ENCODE measurements around the gene PARP1. TPM values are rescaled to one million over a fixed set of nuclear protein-coding genes. Genes with fewer than 3 reads are reported as not detected.

The PARP1 gene
- polyA plus RNA-seq, 3 donors: 17.7 to 30.0 (median 23.3) TPM

DNA sequence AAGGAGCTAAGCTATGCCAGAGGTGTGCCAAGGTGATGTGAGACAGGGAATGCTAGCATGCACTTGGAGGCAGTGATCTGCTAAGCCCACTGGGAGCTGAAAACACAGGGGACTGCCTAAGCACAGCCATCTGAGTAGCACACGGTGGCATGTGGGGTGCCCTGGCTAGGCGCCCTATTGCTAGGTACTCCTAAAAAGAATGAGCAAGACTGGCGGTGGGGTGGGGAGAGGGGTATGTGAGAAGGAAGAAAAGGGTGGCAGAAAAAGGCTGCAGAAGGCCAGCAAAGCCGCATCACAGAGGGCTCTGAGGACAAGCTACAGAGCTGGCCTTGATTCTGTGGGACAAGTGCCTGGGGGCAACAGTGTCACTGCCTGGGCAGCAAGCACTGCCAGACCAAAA is 23.9 kb downstream of the PARP1 start:
- Mint-ChIP-seq H3K36me3 (peaks cover 95 to 96% of the 10 kb centered on the region in 2 donors), H3K27me3 (ENCODE audit: low read depth in 3 of 3) (peaks cover 0 to 4% (median 0%) of the 10 kb centered on the region in 3 donors), H3K4me1 (no peaks in the 10 kb centered on the region), H3K4me3 (no peak overlapping the region), H3K9me3 (no peaks in the 10 kb centered on the region), H3K27ac (no peak overlapping the region)
- TF ChIP-seq CTCF (IDR thresholded peaks at IDR 0.05): no peak
- intact Hi-C loops (cut with micrococcal nuclease): no loop called here
- Histone ChIP-seq H4K20me1 (ENCODE audit: insufficient read depth, low read length) (no peaks in the 10 kb centered on the region), H3K27ac (ENCODE audit: low read depth in 1 of 2, low read length in 2 of 2) (no peak overlapping the region), H2AFZ (ENCODE audit: insufficient read depth, low read depth, low read length, poor library complexity, severe bottlenecking) (no peak overlapping the region), H3K4me3 (replicated peaks in 1 of 3; ENCODE audit: low read depth in 2 of 3, low read length in 3 of 3) (no peak overlapping the region), H3K27me3 (ENCODE audit: control insufficient read depth in 2 of 2, insufficient read depth in 2 of 2, low read length in 2 of 2) (no peaks in the 10 kb centered on the region), H3K9me3 (replicated peaks in 1 of 2; ENCODE audit: control insufficient read depth in 1 of 2, insufficient read depth in 1 of 2, low read length in 2 of 2) (no peaks in the 10 kb centered on the region), H3K36me3 (replicated peaks in 1 of 2; ENCODE audit: control insufficient read depth in 1 of 2, insufficient read depth in 2 of 2, low read length in 2 of 2) (peaks cover 100% of the 10 kb centered on the region in 2 donors), H3K4me2 (replicated peaks; ENCODE audit: extremely low read depth, low read length, poor library complexity, severe bottlenecking) (no peak overlapping the region), H3K9ac (ENCODE audit: insufficient read depth, low read length, poor library complexity, severe bottlenecking) (no peak overlapping the region), H3K79me2 (ENCODE audit: insufficient read depth, low read length) (no peaks in the 10 kb centered on the region), H3K4me1 (ENCODE audit: control insufficient read depth in 1 of 2, insufficient read depth in 2 of 2, low read length in 2 of 2) (no peaks in the 10 kb centered on the region)
- WGBS (ENCODE audit: insufficient coverage): 100% methylated on average over 2 of the region's 4 CpGs
- DNase-seq: no peak

DNA sequence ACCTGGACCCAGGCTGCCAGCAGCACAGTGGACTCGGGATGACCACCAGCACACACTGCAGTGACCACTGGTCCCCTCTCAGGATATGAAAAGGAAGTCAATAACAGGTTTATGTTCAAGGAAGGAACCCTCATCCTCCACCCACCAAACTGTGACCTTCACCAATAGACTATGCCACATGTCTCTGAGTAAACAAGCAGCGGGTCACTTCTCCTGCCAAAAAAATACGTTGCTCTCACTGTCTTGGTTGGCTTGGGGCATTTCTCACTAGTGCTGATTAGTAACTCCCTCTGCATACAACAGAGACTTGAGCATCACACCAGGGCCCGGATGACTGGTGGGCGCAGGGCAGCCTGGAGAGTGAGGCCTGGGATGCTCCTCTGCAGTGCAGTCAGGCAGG is 25.9 kb downstream of the PARP1 start:
- H3K4me3 ChIP-seq (replicated peaks in 1 of 3; ENCODE audit: low read depth in 2 of 3, low read length in 3 of 3): no peak overlapping the region
- H3K36me3 ChIP-seq (replicated peaks in 1 of 2; ENCODE audit: control insufficient read depth in 1 of 2, insufficient read depth in 2 of 2, low read length in 2 of 2): peaks cover 98 to 100% of the 10 kb centered on the region in 2 donors
- H3K9ac ChIP-seq (ENCODE audit: insufficient read depth, low read length, poor library complexity, severe bottlenecking): no peak overlapping the region
- no peaks in the 10 kb centered on the region for H3K4me1 ChIP-seq (ENCODE audit: control insufficient read depth in 1 of 2, insufficient read depth in 2 of 2, low read length in 2 of 2)
- no peak for TF ChIP-seq CTCF (IDR thresholded peaks at IDR 0.05)
- H3K27ac Mint-ChIP-seq: peak overlapping the region in 1 of 7 donors; percentile 23
- H3K4me2 ChIP-seq (replicated peaks; ENCODE audit: extremely low read depth, low read length, poor library complexity, severe bottlenecking): no peak overlapping the region
- H2AFZ ChIP-seq (ENCODE audit: insufficient read depth, low read depth, low read length, poor library complexity, severe bottlenecking): no peak overlapping the region
- H3K9me3 Mint-ChIP-seq: no peaks in the 10 kb centered on the region
- intact Hi-C loops (cut with micrococcal nuclease): no loop called here
- no peak for DNase-seq
- no peaks in the 10 kb centered on the region for H3K4me1 Mint-ChIP-seq
- H3K27me3 Mint-ChIP-seq (ENCODE audit: low read depth in 3 of 3): peaks cover 0 to under 1% (median 0%) of the 10 kb centered on the region in 3 donors
- no peaks in the 10 kb centered on the region for H4K20me1 ChIP-seq (ENCODE audit: insufficient read depth, low read length)
- H3K36me3 Mint-ChIP-seq: peaks cover 95 to 96% of the 10 kb centered on the region in 2 donors
- H3K79me2 ChIP-seq (ENCODE audit: insufficient read depth, low read length): no peaks in the 10 kb centered on the region
- no peak overlapping the region for H3K4me3 Mint-ChIP-seq
- no peaks in the 10 kb centered on the region for H3K27me3 ChIP-seq (ENCODE audit: control insufficient read depth in 2 of 2, insufficient read depth in 2 of 2, low read length in 2 of 2)
- no peaks in the 10 kb centered on the region for H3K9me3 ChIP-seq (replicated peaks in 1 of 2; ENCODE audit: control insufficient read depth in 1 of 2, insufficient read depth in 1 of 2, low read length in 2 of 2)
- WGBS (ENCODE audit: insufficient coverage): 100% methylated on average over 1 of the region's 5 CpGs
- no peak overlapping the region for H3K27ac ChIP-seq (ENCODE audit: low read depth in 1 of 2, low read length in 2 of 2)

All from CD14-positive monocyte (primary cell).